ENCODE measurements around the gene CCDC88C.
"Not testable (repeated sequence)": the region's sequence is repeated elsewhere in the genome, so short reads cannot be mapped to it uniquely, and the experiment has no call there.

Gene CCDC88C

DNA sequence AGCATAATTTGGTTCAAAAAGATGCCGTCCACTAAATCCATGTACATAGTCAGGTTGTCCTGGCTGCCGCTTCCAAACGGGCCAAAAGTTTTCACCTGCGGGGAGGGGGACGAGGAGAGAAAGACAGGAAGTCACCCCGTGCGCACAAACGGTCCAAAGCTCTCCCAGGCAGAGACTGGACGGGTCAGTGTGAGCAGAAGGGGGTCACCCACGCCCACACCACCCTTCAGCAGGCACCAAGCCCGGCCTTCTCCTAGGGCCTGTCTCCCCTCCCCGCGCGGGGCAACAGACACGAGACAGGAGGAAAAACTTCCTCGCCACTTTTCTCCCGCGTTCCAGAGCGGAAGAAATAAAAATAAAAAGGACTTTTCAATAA is 888 bp downstream of the CCDC88C start:
- Histone ChIP-seq H3K4me1 (ENCODE audit: control insufficient read depth, insufficient read depth, low read length) (peaks cover 28% of the 10 kb centered on the region), H3K4me3 (ENCODE audit: low read length in 2 of 2) (peak overlapping the region; percentile 60 to 74), H3K27ac (ENCODE audit: low read length) (no peak overlapping the region), H3K9me3 (ENCODE audit: control insufficient read depth in 2 of 2, low read length in 2 of 2) (no peaks in the 10 kb centered on the region), H3K27me3 (ENCODE audit: control insufficient read depth in 1 of 2, insufficient read depth in 2 of 2, low read length in 2 of 2) (no peaks in the 10 kb centered on the region), H3K36me3 (ENCODE audit: control insufficient read depth in 2 of 2, insufficient read depth in 2 of 2, low read length in 2 of 2) (no peaks in the 10 kb centered on the region), H3K9ac (ENCODE audit: low read length in 2 of 2) (peak overlapping the region; percentile 29 to 66)

DNA sequence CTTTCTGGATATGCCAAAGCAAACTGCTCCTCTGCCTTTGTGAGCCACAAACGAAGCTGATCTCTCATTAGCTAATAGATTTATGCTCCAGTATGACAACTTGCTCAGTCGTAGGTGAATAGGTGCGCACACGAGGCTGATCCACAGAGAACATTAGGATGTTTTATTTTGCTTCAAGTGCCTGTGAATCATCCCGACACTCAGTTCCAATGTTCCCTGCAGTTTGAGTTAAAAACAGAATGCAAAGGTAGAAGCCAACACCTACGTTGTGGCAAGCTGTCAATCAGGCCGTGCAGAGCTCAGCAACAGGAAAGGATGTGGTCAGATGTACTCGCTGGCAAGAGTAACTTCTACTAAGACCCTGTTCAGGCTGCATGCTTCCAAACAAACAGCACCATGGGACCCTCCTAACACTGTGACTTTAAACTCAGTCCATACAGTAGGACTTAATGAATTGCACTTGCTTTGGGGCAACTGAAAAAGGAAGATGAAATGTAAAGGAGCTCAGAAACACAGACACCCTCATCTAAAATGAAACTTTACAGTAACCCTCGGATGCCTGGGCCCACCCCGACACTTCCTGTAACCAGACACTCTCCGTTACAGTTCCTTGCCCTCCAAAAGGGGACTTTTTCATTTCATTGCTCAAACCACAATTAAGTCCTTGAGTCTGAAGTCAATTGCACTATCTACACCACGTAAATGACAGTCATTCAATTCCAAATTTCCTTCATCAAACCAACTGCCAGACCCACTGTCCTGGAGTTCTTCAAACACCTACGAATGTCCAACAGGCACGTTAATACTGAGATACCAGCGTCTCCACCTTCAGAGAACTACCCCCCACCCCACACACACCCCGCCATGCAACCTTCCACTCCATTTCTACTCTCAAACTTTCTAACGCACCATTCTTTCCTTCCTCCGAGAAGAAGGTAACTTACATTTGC is 1.6 kb downstream of the CCDC88C start:
- no peaks in the 10 kb centered on the region for H3K9me3 ChIP-seq (ENCODE audit: control insufficient read depth in 2 of 2, low read length in 2 of 2)
- no peaks in the 10 kb centered on the region for H3K36me3 ChIP-seq (ENCODE audit: control insufficient read depth in 2 of 2, insufficient read depth in 2 of 2, low read length in 2 of 2)
- H3K27me3 ChIP-seq (ENCODE audit: control insufficient read depth in 1 of 2, insufficient read depth in 2 of 2, low read length in 2 of 2) = no peaks in the 10 kb centered on the region
- H3K4me3 ChIP-seq (ENCODE audit: low read length in 2 of 2) = peak overlapping the region; percentile 60 to 74
- H3K27ac ChIP-seq (ENCODE audit: low read length) = no peak overlapping the region
- H3K4me1 ChIP-seq (ENCODE audit: control insufficient read depth, insufficient read depth, low read length) = peaks cover 32% of the 10 kb centered on the region
- peak overlapping the region; percentile 29 to 66 for H3K9ac ChIP-seq (ENCODE audit: low read length in 2 of 2)

- H3K4me3 ChIP-seq (ENCODE audit: low read length in 2 of 2) = peak overlapping the region in 1 of 2 donors; percentile 8
- H3K4me1 ChIP-seq (ENCODE audit: control insufficient read depth, insufficient read depth, low read length) = peaks cover 34% of the 10 kb centered on the region
- H3K27ac ChIP-seq (ENCODE audit: low read length) = peak overlapping the region; percentile 46
- H3K27me3 ChIP-seq (ENCODE audit: control insufficient read depth in 1 of 2, insufficient read depth in 2 of 2, low read length in 2 of 2) = no peaks in the 10 kb centered on the region
- no peak overlapping the region for H3K9ac ChIP-seq (ENCODE audit: low read length in 2 of 2)
- no peaks in the 10 kb centered on the region for H3K9me3 ChIP-seq (ENCODE audit: control insufficient read depth in 2 of 2, low read length in 2 of 2)
- H3K36me3 ChIP-seq (ENCODE audit: control insufficient read depth in 2 of 2, insufficient read depth in 2 of 2, low read length in 2 of 2) = no peaks in the 10 kb centered on the region
These were observed 3.2 kb downstream of the CCDC88C start for GRCh38 chr14:91414475-91414833.

- H3K4me3 ChIP-seq (ENCODE audit: low read length in 2 of 2) = no peak overlapping the region
- no peaks in the 10 kb centered on the region for H3K27me3 ChIP-seq (ENCODE audit: control insufficient read depth in 1 of 2, insufficient read depth in 2 of 2, low read length in 2 of 2)
- no peaks in the 10 kb centered on the region for H3K9me3 ChIP-seq (ENCODE audit: control insufficient read depth in 2 of 2, low read length in 2 of 2)
- peaks cover 34% of the 10 kb centered on the region for H3K4me1 ChIP-seq (ENCODE audit: control insufficient read depth, insufficient read depth, low read length)
- H3K27ac ChIP-seq (ENCODE audit: low read length) = peak overlapping the region; percentile 46
- H3K36me3 ChIP-seq (ENCODE audit: control insufficient read depth in 2 of 2, insufficient read depth in 2 of 2, low read length in 2 of 2) = no peaks in the 10 kb centered on the region
- no peak overlapping the region for H3K9ac ChIP-seq (ENCODE audit: low read length in 2 of 2)
These were observed 3.8 kb downstream of the CCDC88C start for GRCh38 chr14:91413547-91414474.

DNA sequence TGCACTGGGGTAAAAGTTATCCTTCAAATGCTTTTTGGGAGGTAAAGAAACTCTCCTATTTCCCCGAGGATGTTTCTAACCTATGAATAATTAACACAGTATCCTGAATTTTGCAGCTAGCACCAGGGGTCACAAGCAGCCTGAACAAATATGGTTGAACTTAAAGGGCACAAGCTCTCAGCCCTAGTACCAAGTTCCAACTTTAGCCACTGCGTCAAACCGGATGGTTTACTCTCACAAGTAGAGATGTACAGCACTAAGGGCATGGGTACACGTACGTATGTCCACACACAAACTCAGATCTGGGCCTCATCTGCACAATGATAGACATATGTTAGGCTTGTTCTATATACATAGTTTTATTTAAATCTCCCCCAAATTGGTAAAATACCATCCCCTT is 4.7 kb downstream of the CCDC88C start:
- H3K36me3 ChIP-seq (ENCODE audit: control insufficient read depth in 2 of 2, insufficient read depth in 2 of 2, low read length in 2 of 2) = no peaks in the 10 kb centered on the region
- no peak overlapping the region for H3K4me3 ChIP-seq (ENCODE audit: low read length in 2 of 2)
- no peaks in the 10 kb centered on the region for H3K27me3 ChIP-seq (ENCODE audit: control insufficient read depth in 1 of 2, insufficient read depth in 2 of 2, low read length in 2 of 2)
- H3K9me3 ChIP-seq (ENCODE audit: control insufficient read depth in 2 of 2, low read length in 2 of 2) = no peaks in the 10 kb centered on the region
- H3K27ac ChIP-seq (ENCODE audit: low read length) = no peak overlapping the region
- H3K4me1 ChIP-seq (ENCODE audit: control insufficient read depth, insufficient read depth, low read length) = peaks cover 25% of the 10 kb centered on the region
- H3K9ac ChIP-seq (ENCODE audit: low read length in 2 of 2) = no peak overlapping the region

DNA sequence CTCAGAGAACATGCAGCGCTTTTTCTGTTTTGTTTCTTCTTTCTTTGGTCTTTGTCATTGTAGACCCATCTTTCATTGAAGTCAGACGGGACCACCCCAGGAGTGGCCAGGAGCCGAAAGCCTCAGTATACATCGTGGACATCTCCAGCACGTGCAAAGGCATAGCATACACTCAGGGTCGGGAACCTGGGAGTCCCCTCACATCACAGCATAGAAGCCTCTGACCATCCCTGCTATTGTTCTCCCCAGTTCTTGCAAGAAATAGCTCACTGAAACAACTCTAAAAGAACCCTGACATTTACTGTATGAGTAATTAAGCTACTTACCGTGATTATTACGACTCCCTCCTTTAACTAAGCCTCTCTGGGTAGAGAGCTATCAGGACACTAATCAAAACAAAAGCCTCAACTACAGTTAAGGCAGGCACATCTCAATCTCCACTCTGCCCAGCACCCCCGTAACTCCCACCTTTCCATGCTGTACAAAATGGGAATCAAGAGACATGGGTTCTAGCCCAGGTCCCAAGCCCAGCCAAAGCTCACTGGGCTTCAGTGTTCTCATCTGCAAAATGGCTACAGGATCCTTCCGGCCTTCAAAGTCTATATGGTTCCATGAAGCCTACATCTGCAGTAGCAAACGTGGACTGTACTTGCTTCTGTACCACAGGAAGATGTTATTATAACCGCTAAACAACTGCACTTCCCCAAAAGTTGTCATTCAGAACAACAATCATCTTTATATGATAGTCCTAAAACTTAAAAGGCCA is 6.7 kb downstream of the CCDC88C start:
- H3K36me3 ChIP-seq (ENCODE audit: control insufficient read depth in 2 of 2, insufficient read depth in 2 of 2, low read length in 2 of 2) = no peaks in the 10 kb centered on the region
- H3K9me3 ChIP-seq (ENCODE audit: control insufficient read depth in 2 of 2, low read length in 2 of 2) = no peaks in the 10 kb centered on the region
- H3K9ac ChIP-seq (ENCODE audit: low read length in 2 of 2) = no peak overlapping the region
- peak overlapping the region; percentile 37 for H3K27ac ChIP-seq (ENCODE audit: low read length)
- H3K4me1 ChIP-seq (ENCODE audit: control insufficient read depth, insufficient read depth, low read length) = peaks cover 14% of the 10 kb centered on the region
- peak overlapping the region in 1 of 2 donors; percentile 8 for H3K4me3 ChIP-seq (ENCODE audit: low read length in 2 of 2)
- no peaks in the 10 kb centered on the region for H3K27me3 ChIP-seq (ENCODE audit: control insufficient read depth in 1 of 2, insufficient read depth in 2 of 2, low read length in 2 of 2)

DNA sequence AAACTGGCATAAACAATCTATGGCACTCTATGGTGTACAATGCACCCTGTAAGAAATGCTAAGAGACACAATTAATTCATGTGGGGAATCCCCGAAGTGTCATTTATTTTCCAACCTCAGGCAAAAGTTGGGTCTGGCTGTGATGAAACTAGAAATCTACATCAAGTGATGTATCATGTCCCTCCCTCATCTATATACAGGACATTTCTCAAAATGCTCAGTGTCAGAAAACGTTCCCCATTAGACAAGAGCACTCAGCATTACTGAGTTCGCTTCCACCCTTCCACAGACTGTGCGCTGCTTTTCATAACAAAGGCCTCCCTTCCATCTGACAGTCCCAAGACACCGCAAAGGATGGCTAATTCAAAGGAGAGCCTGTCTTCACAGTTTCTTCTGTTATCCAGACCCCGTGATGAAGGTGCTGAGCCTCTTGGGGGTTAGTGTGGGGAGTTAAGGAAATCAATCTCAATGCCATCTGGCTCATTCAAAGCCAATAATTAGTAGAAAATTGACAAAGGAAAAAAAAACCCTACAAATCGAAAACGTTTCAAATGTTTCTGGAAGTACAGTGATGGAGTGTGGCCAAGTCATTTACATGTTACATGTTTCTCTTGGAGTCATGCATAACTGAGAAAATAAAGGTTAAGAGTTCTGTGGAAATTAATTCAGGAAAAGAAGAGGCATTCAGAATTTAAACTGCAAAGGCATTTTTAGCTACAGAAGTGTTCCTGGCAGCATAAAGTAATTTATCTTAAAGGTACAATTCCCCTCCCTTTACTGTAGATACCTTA is 7.5 kb downstream of the CCDC88C start:
- Histone ChIP-seq H3K4me1 (ENCODE audit: control insufficient read depth, insufficient read depth, low read length) (peaks cover 18% of the 10 kb centered on the region), H3K4me3 (ENCODE audit: low read length in 2 of 2) (peak overlapping the region; percentile 8 to 22), H3K27me3 (ENCODE audit: control insufficient read depth in 1 of 2, insufficient read depth in 2 of 2, low read length in 2 of 2) (no peaks in the 10 kb centered on the region), H3K9ac (ENCODE audit: low read length in 2 of 2) (no peak overlapping the region), H3K9me3 (ENCODE audit: control insufficient read depth in 2 of 2, low read length in 2 of 2) (no peaks in the 10 kb centered on the region), H3K27ac (ENCODE audit: low read length) (peak overlapping the region; percentile 37), H3K36me3 (ENCODE audit: control insufficient read depth in 2 of 2, insufficient read depth in 2 of 2, low read length in 2 of 2) (no peaks in the 10 kb centered on the region)

DNA sequence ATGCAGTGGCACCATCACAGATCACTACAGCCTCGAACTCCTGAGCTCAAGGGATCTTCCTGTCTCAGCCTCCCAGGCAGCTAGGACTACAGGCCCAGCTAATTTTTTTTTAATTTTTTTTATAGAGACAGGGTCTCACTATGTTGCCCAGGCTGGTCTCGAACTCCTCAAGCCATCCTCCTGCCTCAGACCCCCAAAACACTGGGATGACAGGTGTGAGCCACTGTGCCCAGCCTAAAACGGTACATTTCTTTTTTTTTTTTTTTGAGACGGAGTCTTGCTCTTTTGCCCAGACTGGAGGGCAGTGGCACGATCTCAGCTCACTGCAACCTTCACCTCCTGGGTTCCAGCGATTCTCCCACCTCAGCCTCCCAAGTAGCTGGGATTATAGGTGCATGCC is 8.4 kb downstream of the CCDC88C start:
- not testable (repeated sequence) for H3K27ac ChIP-seq (ENCODE audit: low read length); H3K9ac ChIP-seq (ENCODE audit: low read length in 2 of 2); H3K27me3 ChIP-seq (ENCODE audit: control insufficient read depth in 1 of 2, insufficient read depth in 2 of 2, low read length in 2 of 2); H3K36me3 ChIP-seq (ENCODE audit: control insufficient read depth in 2 of 2, insufficient read depth in 2 of 2, low read length in 2 of 2); H3K4me3 ChIP-seq (ENCODE audit: low read length in 2 of 2); H3K9me3 ChIP-seq (ENCODE audit: control insufficient read depth in 2 of 2, low read length in 2 of 2)
- peaks cover 20% of the 10 kb centered on the region for H3K4me1 ChIP-seq (ENCODE audit: control insufficient read depth, insufficient read depth, low read length)

- H3K27ac ChIP-seq (ENCODE audit: low read length) = no peak overlapping the region
These were observed 10.6 kb downstream of the CCDC88C start for GRCh38 chr14:91406982-91407381.

GRCh38 chr14:91406451-91406850 is 11.2 kb downstream of the CCDC88C start:
- Histone ChIP-seq H3K9me3 (ENCODE audit: control insufficient read depth in 2 of 2, low read length in 2 of 2) (no peaks in the 10 kb centered on the region), H3K27ac (ENCODE audit: low read length) (no peak overlapping the region), H3K4me1 (ENCODE audit: control insufficient read depth, insufficient read depth, low read length) (peaks cover 28% of the 10 kb centered on the region), H3K4me3 (ENCODE audit: low read length in 2 of 2) (no peak overlapping the region), H3K9ac (ENCODE audit: low read length in 2 of 2) (no peak overlapping the region), H3K36me3 (ENCODE audit: control insufficient read depth in 2 of 2, insufficient read depth in 2 of 2, low read length in 2 of 2) (no peaks in the 10 kb centered on the region), H3K27me3 (ENCODE audit: control insufficient read depth in 1 of 2, insufficient read depth in 2 of 2, low read length in 2 of 2) (no peaks in the 10 kb centered on the region)

More at GRCh38 chr14:91406982-91407381, 10.6 kb downstream of the CCDC88C start:
- Histone ChIP-seq H3K36me3 (ENCODE audit: control insufficient read depth in 2 of 2, insufficient read depth in 2 of 2, low read length in 2 of 2) (no peaks in the 10 kb centered on the region), H3K4me1 (ENCODE audit: control insufficient read depth, insufficient read depth, low read length) (peaks cover 29% of the 10 kb centered on the region), H3K4me3 (ENCODE audit: low read length in 2 of 2) (no peak overlapping the region), H3K9me3 (ENCODE audit: control insufficient read depth in 2 of 2, low read length in 2 of 2) (no peaks in the 10 kb centered on the region), H3K27me3 (ENCODE audit: control insufficient read depth in 1 of 2, insufficient read depth in 2 of 2, low read length in 2 of 2) (no peaks in the 10 kb centered on the region), H3K9ac (ENCODE audit: low read length in 2 of 2) (no peak overlapping the region)
